ENCODE measurements around the gene SIGLEC1.

DNA sequence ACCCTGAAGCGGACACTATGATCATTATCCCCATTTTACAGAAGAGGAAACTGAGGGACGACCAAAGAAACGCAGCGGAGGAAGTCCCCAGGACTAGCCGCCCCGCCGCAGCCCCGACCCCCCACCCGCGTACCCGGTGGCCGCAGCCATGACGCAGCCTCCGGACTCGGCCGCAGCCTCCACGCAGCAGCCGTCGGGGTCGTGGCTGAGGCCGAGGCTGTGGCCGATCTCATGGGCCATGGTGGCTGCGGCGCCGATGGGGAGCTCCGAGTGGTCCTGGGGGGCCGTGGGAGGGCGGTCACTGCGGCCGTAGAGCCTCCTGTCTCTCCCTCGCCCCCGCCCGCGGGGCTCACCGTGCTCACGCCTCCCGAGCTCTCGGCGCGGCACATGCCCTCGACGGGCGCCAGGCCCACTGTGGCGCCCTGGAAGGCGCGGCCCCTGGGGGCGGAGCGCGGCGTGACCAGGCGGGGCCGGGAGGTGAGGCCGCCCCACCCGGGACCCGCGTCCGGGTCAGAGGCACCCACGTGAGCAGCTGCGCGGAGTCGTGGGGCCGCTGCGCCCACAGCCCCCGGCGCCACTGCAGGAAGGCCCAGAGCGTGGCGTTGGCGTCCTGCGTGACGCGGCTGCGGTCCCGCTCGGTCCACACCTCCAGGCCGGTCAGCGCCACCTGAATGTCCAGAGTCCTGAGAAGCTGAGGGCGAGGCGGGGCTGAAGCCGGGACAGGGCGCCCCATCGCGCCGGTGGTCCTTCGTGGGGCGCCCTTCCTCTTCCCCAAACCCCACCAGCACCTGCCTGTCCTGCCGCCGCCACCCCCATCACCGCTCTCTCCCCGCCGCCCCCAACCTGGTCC, 39.0 kb downstream of the SIGLEC1 start:
- TF ChIP-seq, protein P1, sequence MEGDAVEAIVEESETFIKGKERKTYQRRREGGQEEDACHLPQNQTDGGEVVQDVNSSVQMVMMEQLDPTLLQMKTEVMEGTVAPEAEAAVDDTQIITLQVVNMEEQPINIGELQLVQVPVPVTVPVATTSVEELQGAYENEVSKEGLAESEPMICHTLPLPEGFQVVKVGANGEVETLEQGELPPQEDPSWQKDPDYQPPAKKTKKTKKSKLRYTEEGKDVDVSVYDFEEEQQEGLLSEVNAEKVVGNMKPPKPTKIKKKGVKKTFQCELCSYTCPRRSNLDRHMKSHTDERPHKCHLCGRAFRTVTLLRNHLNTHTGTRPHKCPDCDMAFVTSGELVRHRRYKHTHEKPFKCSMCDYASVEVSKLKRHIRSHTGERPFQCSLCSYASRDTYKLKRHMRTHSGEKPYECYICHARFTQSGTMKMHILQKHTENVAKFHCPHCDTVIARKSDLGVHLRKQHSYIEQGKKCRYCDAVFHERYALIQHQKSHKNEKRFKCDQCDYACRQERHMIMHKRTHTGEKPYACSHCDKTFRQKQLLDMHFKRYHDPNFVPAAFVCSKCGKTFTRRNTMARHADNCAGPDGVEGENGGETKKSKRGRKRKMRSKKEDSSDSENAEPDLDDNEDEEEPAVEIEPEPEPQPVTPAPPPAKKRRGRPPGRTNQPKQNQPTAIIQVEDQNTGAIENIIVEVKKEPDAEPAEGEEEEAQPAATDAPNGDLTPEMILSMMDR (conservative IDR thresholded peaks at IDR 0.05 in 1 of 2, IDR thresholded peaks at IDR 0.05 in 1 of 2; ENCODE audit: extremely low read depth in 1 of 2, insufficient read depth in 1 of 2, low read depth in 1 of 2, low read length in 2 of 2): no peak
- no peak for TF ChIP-seq EZH2 (IDR thresholded peaks at IDR 0.05; ENCODE audit: borderline replicate concordance, low read length)
